ENCODE results near the gene FLG.
"Not testable (repeated sequence)": the region's sequence is repeated elsewhere in the genome, so short reads cannot be mapped to it uniquely, and the experiment has no call there.

DNA sequence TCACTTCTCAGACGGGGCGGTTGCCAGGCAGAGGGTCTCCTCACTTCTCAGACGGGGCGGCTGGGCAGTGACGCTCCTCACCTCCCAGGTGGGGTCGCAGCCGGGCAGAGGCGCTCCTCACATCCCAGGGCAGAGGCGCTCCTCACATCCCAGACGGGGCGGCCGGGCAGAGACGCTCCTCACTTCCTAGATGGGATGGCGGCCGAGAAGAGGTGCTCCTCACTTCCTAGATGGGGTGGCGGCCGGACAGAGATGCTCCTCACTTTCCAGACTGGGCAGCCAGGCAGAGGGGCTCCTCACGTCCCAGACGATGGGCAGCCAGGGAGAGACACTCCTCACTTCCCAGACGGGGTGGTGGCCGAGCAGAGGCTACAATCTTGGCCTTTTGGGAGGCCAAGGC lies 68.6 kb downstream of the FLG start:
- TF ChIP-seq, protein P1, sequence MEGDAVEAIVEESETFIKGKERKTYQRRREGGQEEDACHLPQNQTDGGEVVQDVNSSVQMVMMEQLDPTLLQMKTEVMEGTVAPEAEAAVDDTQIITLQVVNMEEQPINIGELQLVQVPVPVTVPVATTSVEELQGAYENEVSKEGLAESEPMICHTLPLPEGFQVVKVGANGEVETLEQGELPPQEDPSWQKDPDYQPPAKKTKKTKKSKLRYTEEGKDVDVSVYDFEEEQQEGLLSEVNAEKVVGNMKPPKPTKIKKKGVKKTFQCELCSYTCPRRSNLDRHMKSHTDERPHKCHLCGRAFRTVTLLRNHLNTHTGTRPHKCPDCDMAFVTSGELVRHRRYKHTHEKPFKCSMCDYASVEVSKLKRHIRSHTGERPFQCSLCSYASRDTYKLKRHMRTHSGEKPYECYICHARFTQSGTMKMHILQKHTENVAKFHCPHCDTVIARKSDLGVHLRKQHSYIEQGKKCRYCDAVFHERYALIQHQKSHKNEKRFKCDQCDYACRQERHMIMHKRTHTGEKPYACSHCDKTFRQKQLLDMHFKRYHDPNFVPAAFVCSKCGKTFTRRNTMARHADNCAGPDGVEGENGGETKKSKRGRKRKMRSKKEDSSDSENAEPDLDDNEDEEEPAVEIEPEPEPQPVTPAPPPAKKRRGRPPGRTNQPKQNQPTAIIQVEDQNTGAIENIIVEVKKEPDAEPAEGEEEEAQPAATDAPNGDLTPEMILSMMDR (IDR thresholded peaks at IDR 0.05 in 2 of 3, conservative IDR thresholded peaks at IDR 0.05 in 1 of 3; ENCODE audit: control insufficient read depth in 2 of 3, extremely low read depth in 1 of 3, insufficient read depth in 1 of 3, low read depth in 3 of 3, low read length in 3 of 3), result not testable (repeated sequence)
- not testable (repeated sequence) for TF ChIP-seq TAF1 (IDR thresholded peaks at IDR 0.05; ENCODE audit: borderline replicate concordance, low read depth, low read length); SREBF2 (IDR thresholded peaks at IDR 0.05; ENCODE audit: low read length); MYC (IDR thresholded peaks at IDR 0.05; ENCODE audit: insufficient read depth, insufficient read length, insufficient replicate concordance, low read length, severe bottlenecking); SPI1 (IDR thresholded peaks at IDR 0.05; ENCODE audit: borderline replicate concordance, insufficient read depth, low read depth, low read length); YY1 (IDR thresholded peaks at IDR 0.05; ENCODE audit: low read depth, low read length); ZNF274 (IDR thresholded peaks at IDR 0.05; ENCODE audit: insufficient read depth, insufficient read length); MXI1 (IDR thresholded peaks at IDR 0.05; ENCODE audit: low read depth, low read length); IRF4 (IDR thresholded peaks at IDR 0.05; ENCODE audit: low read depth, low read length); POLR2A (IDR thresholded peaks at IDR 0.05; ENCODE audit: low read depth, low read length)
- TF ChIP-seq, protein P2, sequence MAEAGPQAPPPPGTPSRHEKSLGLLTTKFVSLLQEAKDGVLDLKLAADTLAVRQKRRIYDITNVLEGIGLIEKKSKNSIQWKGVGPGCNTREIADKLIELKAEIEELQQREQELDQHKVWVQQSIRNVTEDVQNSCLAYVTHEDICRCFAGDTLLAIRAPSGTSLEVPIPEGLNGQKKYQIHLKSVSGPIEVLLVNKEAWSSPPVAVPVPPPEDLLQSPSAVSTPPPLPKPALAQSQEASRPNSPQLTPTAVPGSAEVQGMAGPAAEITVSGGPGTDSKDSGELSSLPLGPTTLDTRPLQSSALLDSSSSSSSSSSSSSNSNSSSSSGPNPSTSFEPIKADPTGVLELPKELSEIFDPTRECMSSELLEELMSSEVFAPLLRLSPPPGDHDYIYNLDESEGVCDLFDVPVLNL (IDR thresholded peaks at IDR 0.05; ENCODE audit: low read depth, low read length), result not testable (repeated sequence)
- TF ChIP-seq, protein P3, sequence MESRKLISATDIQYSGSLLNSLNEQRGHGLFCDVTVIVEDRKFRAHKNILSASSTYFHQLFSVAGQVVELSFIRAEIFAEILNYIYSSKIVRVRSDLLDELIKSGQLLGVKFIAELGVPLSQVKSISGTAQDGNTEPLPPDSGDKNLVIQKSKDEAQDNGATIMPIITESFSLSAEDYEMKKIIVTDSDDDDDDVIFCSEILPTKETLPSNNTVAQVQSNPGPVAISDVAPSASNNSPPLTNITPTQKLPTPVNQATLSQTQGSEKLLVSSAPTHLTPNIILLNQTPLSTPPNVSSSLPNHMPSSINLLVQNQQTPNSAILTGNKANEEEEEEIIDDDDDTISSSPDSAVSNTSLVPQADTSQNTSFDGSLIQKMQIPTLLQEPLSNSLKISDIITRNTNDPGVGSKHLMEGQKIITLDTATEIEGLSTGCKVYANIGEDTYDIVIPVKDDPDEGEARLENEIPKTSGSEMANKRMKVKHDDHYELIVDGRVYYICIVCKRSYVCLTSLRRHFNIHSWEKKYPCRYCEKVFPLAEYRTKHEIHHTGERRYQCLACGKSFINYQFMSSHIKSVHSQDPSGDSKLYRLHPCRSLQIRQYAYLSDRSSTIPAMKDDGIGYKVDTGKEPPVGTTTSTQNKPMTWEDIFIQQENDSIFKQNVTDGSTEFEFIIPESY (IDR thresholded peaks at IDR 0.05), result not testable (repeated sequence)
- TF ChIP-seq, protein P4, sequence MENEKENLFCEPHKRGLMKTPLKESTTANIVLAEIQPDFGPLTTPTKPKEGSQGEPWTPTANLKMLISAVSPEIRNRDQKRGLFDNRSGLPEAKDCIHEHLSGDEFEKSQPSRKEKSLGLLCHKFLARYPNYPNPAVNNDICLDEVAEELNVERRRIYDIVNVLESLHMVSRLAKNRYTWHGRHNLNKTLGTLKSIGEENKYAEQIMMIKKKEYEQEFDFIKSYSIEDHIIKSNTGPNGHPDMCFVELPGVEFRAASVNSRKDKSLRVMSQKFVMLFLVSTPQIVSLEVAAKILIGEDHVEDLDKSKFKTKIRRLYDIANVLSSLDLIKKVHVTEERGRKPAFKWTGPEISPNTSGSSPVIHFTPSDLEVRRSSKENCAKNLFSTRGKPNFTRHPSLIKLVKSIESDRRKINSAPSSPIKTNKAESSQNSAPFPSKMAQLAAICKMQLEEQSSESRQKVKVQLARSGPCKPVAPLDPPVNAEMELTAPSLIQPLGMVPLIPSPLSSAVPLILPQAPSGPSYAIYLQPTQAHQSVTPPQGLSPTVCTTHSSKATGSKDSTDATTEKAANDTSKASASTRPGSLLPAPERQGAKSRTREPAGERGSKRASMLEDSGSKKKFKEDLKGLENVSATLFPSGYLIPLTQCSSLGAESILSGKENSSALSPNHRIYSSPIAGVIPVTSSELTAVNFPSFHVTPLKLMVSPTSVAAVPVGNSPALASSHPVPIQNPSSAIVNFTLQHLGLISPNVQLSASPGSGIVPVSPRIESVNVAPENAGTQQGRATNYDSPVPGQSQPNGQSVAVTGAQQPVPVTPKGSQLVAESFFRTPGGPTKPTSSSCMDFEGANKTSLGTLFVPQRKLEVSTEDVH (IDR thresholded peaks at IDR 0.05; ENCODE audit: low read depth, partially characterized antibody), result not testable (repeated sequence)
- TF ChIP-seq, protein P5, sequence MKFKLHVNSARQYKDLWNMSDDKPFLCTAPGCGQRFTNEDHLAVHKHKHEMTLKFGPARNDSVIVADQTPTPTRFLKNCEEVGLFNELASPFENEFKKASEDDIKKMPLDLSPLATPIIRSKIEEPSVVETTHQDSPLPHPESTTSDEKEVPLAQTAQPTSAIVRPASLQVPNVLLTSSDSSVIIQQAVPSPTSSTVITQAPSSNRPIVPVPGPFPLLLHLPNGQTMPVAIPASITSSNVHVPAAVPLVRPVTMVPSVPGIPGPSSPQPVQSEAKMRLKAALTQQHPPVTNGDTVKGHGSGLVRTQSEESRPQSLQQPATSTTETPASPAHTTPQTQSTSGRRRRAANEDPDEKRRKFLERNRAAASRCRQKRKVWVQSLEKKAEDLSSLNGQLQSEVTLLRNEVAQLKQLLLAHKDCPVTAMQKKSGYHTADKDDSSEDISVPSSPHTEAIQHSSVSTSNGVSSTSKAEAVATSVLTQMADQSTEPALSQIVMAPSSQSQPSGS (IDR thresholded peaks at IDR 0.05; ENCODE audit: low read length), result not testable (repeated sequence)
